IMR-90 (cell line): ENCODE data around the gene NAMPT.

Experiments used
- BHLHE40 ChIP-seq: fragments of 150-350 bp; IDR thresholded peaks from 2 replicates; pipeline ENCODE4 v1.6.1; 2016; ENCODE audit warnings: mild to moderate bottlenecking, low read depth, low read length
- CTCF ChIP-seq: conservative IDR thresholded peaks from 2 replicates; pipeline ENCODE4 v1.5.1; 2012; ENCODE audit warnings: mild to moderate bottlenecking, low read depth, low read length, improper control_type of control experiment
- RCOR1 ChIP-seq: IDR thresholded peaks from 2 replicates; pipeline ENCODE4 v1.6.1; 2012; ENCODE audit warnings: mild to moderate bottlenecking, low read length, improper control_type of control experiment; ENCODE audit not compliant: insufficient replicate concordance

GRCh38 chr7:106316947-106317346 is 32.2 kb upstream of the NAMPT start:
- TF ChIP-seq CTCF (no peak), RCOR1 (no peak), BHLHE40 (no peak)
